Measurements from ENCODE around the gene IVD. TPM values are rescaled to one million over a fixed set of nuclear protein-coding genes. Genes with fewer than 3 reads are reported as not detected.

IVD gene
- total RNA-seq, 1 donor from 2014 or later = 18.0 TPM

DNA sequence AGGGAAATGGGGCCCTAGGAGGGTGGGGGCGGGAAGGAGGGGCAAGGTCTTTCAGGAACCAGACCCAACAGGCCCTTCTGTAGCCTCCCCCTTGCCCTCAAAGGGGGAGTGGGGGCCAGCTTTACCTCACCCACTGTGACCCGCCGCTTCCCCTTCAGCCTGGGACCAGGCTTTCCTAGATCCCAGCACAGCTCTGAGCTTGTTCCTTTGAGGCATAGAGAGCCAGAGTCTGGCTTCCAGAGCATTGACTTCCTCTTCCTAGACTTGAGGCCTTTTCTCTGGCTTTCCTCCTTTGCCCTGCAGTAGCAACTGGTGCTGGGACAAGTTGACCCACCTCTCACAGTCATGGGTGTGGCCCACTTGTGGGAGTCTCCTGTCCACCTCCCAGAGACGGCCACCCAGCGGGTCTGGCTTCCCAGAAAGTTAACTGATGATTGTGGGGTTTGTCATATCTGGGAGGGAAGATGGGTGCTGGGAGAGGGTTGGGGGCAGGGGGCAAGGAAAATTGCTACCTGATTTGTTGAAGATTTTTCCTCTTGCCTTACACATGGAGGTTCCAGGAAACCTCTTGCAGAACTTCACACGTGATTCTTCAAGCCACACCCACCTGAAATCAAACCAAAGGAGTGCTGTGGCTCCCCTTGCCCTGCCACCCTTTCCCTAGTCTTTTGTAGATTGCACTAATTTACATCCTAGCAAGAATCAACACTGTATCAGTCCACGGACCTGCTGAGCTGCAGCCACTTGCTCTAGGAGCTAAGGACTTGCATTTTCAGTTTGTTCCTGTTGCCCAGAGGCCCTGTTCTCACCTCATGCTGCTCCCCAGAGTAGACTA is 61.0 kb downstream of the IVD start:
- Histone ChIP-seq H3K4me1 (peaks cover 6% of the 10 kb centered on the region), H3K36me3 (no peaks in the 10 kb centered on the region), H3K4me2 (no peak overlapping the region), H3K27ac (no peak overlapping the region), H3F3A (ENCODE audit: low read depth) (peaks cover 26% of the 10 kb centered on the region), H3K79me2 (ENCODE audit: low read depth) (peaks cover 3% of the 10 kb centered on the region), H3K27me3 (peaks cover under 1% of the 10 kb centered on the region), H2AFZ (replicated peaks) (no peak overlapping the region), H3K9ac (no peak overlapping the region), H4K20me1 (ENCODE audit: low read depth) (peaks cover 2% of the 10 kb centered on the region), H3K4me3 (no peak overlapping the region), H3K9me3 (ENCODE audit: low read depth) (no peaks in the 10 kb centered on the region)
- no peak for TF ChIP-seq EZH2 (IDR thresholded peaks at IDR 0.05)
- TF ChIP-seq, protein P1, sequence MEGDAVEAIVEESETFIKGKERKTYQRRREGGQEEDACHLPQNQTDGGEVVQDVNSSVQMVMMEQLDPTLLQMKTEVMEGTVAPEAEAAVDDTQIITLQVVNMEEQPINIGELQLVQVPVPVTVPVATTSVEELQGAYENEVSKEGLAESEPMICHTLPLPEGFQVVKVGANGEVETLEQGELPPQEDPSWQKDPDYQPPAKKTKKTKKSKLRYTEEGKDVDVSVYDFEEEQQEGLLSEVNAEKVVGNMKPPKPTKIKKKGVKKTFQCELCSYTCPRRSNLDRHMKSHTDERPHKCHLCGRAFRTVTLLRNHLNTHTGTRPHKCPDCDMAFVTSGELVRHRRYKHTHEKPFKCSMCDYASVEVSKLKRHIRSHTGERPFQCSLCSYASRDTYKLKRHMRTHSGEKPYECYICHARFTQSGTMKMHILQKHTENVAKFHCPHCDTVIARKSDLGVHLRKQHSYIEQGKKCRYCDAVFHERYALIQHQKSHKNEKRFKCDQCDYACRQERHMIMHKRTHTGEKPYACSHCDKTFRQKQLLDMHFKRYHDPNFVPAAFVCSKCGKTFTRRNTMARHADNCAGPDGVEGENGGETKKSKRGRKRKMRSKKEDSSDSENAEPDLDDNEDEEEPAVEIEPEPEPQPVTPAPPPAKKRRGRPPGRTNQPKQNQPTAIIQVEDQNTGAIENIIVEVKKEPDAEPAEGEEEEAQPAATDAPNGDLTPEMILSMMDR (IDR thresholded peaks at IDR 0.05) = no peak
- no peak for TF ChIP-seq EZH2phosphoT487 (IDR thresholded peaks at IDR 0.05)
- H3K4me3 Mint-ChIP-seq = no peak overlapping the region
- H3K27me3 Mint-ChIP-seq (ENCODE audit: insufficient read depth, low read depth) = peaks cover 8% of the 10 kb centered on the region
- no peaks in the 10 kb centered on the region for H3K9me3 Mint-ChIP-seq
- H3K27ac Mint-ChIP-seq = peak overlapping the region; percentile 53
- peaks cover 6% of the 10 kb centered on the region for H3K36me3 Mint-ChIP-seq
- DNase-seq (ENCODE audit: low spot score) = no peak
- peaks cover 14% of the 10 kb centered on the region for H3K4me1 Mint-ChIP-seq

DNA sequence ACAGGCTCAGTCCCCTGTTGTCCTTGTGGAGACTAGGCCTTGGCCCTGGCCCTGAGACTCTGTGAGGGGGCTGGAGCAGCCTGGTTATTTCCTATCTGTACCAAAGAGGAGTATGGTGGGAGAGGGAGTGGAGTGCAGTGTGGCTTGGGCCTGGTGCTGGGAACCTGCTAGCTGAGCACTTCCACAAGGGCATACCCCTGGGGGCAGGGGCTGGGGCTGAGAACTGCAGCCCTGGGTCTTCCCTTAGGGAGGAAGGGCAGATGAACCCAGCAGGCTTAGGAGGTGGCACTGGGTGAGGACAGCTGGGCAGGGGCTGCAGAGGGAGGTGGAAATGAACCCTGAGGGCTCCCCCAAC is 61.6 kb downstream of the IVD start:
- Histone ChIP-seq H3K4me3 (no peak overlapping the region), H3F3A (ENCODE audit: low read depth) (peaks cover 28% of the 10 kb centered on the region), H3K9me3 (ENCODE audit: low read depth) (no peaks in the 10 kb centered on the region), H3K4me2 (no peak overlapping the region), H4K20me1 (ENCODE audit: low read depth) (peaks cover 7% of the 10 kb centered on the region), H3K27me3 (peaks cover 6% of the 10 kb centered on the region), H3K27ac (no peak overlapping the region), H3K36me3 (no peaks in the 10 kb centered on the region), H3K4me1 (peaks cover 6% of the 10 kb centered on the region), H2AFZ (replicated peaks) (no peak overlapping the region), H3K9ac (no peak overlapping the region), H3K79me2 (ENCODE audit: low read depth) (peaks cover 9% of the 10 kb centered on the region)
- TF ChIP-seq EZH2phosphoT487 (IDR thresholded peaks at IDR 0.05) = no peak
- no peak for TF ChIP-seq EZH2 (IDR thresholded peaks at IDR 0.05)
- TF ChIP-seq, protein P1 (IDR thresholded peaks at IDR 0.05) = no peak
- DNase-seq (ENCODE audit: low spot score) = no peak
- Mint-ChIP-seq H3K9me3 (no peaks in the 10 kb centered on the region), H3K27ac (no peak overlapping the region), H3K36me3 (peaks cover 6% of the 10 kb centered on the region), H3K4me3 (no peak overlapping the region), H3K27me3 (ENCODE audit: insufficient read depth, low read depth) (peaks cover 11% of the 10 kb centered on the region), H3K4me1 (peaks cover 16% of the 10 kb centered on the region)

DNA sequence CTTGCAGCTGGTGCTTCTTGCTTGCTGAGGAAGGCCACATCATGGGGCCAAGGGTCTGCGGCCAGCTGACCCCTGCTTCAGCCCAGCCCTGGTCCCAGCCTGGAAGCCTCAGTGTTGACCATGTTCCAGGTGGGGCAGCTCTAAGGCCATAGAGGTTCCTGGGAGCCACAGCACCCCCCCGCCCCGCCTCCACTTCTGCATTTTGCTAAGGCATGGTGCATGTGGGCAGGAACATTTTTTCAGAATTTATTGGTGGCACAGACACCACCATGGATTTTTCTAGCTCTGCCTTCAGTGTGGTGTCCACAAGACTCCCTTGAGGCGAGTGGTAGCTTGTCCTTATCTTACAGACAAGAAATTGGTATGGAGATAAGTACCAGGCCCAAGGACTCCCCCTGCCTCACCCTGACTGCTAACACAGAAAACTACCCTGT is 63.3 kb downstream of the IVD start:
- peaks cover 9% of the 10 kb centered on the region for H4K20me1 ChIP-seq (ENCODE audit: low read depth)
- H3K4me3 Mint-ChIP-seq = peak overlapping the region; percentile 53
- no peak overlapping the region for H3K9ac ChIP-seq

More for the DNA sequence above, 63.3 kb downstream of the IVD start:
- Histone ChIP-seq H3F3A (ENCODE audit: low read depth) (peaks cover 30% of the 10 kb centered on the region), H3K27me3 (peaks cover 9% of the 10 kb centered on the region), H3K36me3 (no peaks in the 10 kb centered on the region), H3K27ac (no peak overlapping the region), H3K9me3 (ENCODE audit: low read depth) (no peaks in the 10 kb centered on the region), H3K4me1 (peaks cover 6% of the 10 kb centered on the region), H3K4me2 (no peak overlapping the region), H3K4me3 (no peak overlapping the region), H2AFZ (replicated peaks) (no peak overlapping the region), H3K79me2 (ENCODE audit: low read depth) (peaks cover 12% of the 10 kb centered on the region)
- Mint-ChIP-seq H3K27ac (no peak overlapping the region), H3K36me3 (peaks cover 4% of the 10 kb centered on the region), H3K9me3 (no peaks in the 10 kb centered on the region), H3K27me3 (ENCODE audit: insufficient read depth, low read depth) (peaks cover 11% of the 10 kb centered on the region), H3K4me1 (peaks cover 16% of the 10 kb centered on the region)
- TF ChIP-seq, protein P1 (IDR thresholded peaks at IDR 0.05) = no peak
- TF ChIP-seq EZH2phosphoT487 (IDR thresholded peaks at IDR 0.05) (no peak), EZH2 (IDR thresholded peaks at IDR 0.05) (no peak)
- no peak for DNase-seq (ENCODE audit: low spot score)
